H1 (cell line): ENCODE results near the gene NAGLU. TPM values are rescaled to one million over a fixed set of nuclear protein-coding genes. Genes with fewer than 3 reads are reported as not detected.

Experiments
- KDM4A ChIP-seq: IDR thresholded peaks from one replicate; pipeline ENCODE4 v1.7.1; 2012; ENCODE audit warnings: low read depth, mild to moderate bottlenecking, moderate library complexity, low read length, inconsistent platforms; ENCODE audit not compliant: severe bottlenecking
- MAFK ChIP-seq: IDR thresholded peaks from 2 replicates; pipeline ENCODE4 v1.6.1; 2012; ENCODE audit warnings: low read depth, mild to moderate bottlenecking, improper control_type of control experiment, low read length
- USF2 ChIP-seq: IDR thresholded peaks from 2 replicates; pipeline ENCODE4 v1.6.1; 2011; ENCODE audit warnings: low read length, improper control_type of control experiment
- polyA plus RNA-seq, 7 experiments: library from polyadenylated mRNA; depleted of rRNA in 3 of 7; stranded (reverse) in 5 of 7; unstranded in 2 of 7; fragments of >200 nt in 5 of 7; fragments of 200-250 nt in 2 of 7; gene quantifications; 1 replicate in 5 of 7; 2 replicates in 1 of 7; 4 replicates in 1 of 7; pipeline versions ENCODE4 v1.2.1 to v1.2.3, GENCODE V29; 2011 to 2013; ENCODE audit warnings: missing spikeins in 2 of 7, mixed read lengths in 2 of 7
- total RNA-seq: library from RNA; stranded (reverse); fragmentation: NEBNext Ultra II Directional; extraction: Animal tissue kit (Norgen Biotek cat#: 25700); gene quantifications from 2 replicates; pipeline ENCODE4 v1.2.1, GENCODE V29; 2021

Gene NAGLU
- total and polyA plus RNA-seq, 2 of the 8 experiments (the other 6 are each of a cell fraction or from before 2014, with no cell fraction given) = 21.3 to 21.6 TPM

- TF ChIP-seq USF2 (no peak), MAFK (no peak), KDM4A (no peak)
These were observed 41.4 kb upstream of the NAGLU start (continued) for GRCh38 chr17:42494673-42495072.
